GM19372 (cell line): ENCODE measurements around the gene AGBL3.
A peak's percentile ranks its signal among the peaks of the same experiment; 100 is the strongest.

ENCODE experiments used
- ATAC-seq: cut with Tn5 transposase; IDR thresholded peaks from one replicate; pipeline ENCODE4 v1.9.1; 2021; ENCODE audit warnings: mild to moderate bottlenecking, low read depth, moderate library complexity; ENCODE audit not compliant: unreplicated experiment

The AGBL3 gene

GRCh38 chr7:134986363-134987251 is at the start of gene AGBL3:
AGBL3 (plus strand) TSS chr7:134986508; CDS start chr7:134987934, 1,426 bp downstream.
- ATAC-seq: peak; percentile 87

GRCh38 chr7:134936893-134937510 is 49.3 kb upstream of the AGBL3 start:
- ATAC-seq: no peak

- no peak for ATAC-seq
Observed at GRCh38 chr7:134938141-134938540, 48.2 kb upstream of the AGBL3 start.

- ATAC-seq: no peak
Observed at GRCh38 chr7:134939136-134939535, 47.2 kb upstream of the AGBL3 start.

- ATAC-seq: no peak
Observed at GRCh38 chr7:134940729-134941128, 45.6 kb upstream of the AGBL3 start.

- no peak for ATAC-seq
Observed at GRCh38 chr7:134941185-134941900, 45.0 kb upstream of the AGBL3 start.

- no peak for ATAC-seq
Observed at GRCh38 chr7:134941952-134942351, 44.4 kb upstream of the AGBL3 start.

GRCh38 chr7:134942690-134943466 is 43.4 kb upstream of the AGBL3 start:
- ATAC-seq: no peak

GRCh38 chr7:134943785-134944400 is 42.4 kb upstream of the AGBL3 start:
- ATAC-seq: peak; percentile 79

GRCh38 chr7:134945691-134946090 is 40.6 kb upstream of the AGBL3 start:
- ATAC-seq: no peak

- no peak for ATAC-seq
Observed at GRCh38 chr7:134946260-134946659, 40.0 kb upstream of the AGBL3 start.

GRCh38 chr7:134947329-134947728 is 39.0 kb upstream of the AGBL3 start:
- ATAC-seq: no peak

GRCh38 chr7:134947831-134948230 is 38.5 kb upstream of the AGBL3 start:
- no peak for ATAC-seq

- ATAC-seq: no peak
Observed at GRCh38 chr7:134948246-134948645, 38.1 kb upstream of the AGBL3 start.

- no peak for ATAC-seq
Observed at GRCh38 chr7:134948736-134949135, 37.6 kb upstream of the AGBL3 start.

GRCh38 chr7:134949171-134949570 is 37.1 kb upstream of the AGBL3 start:
- no peak for ATAC-seq

GRCh38 chr7:134954197-134955082 is 31.9 kb upstream of the AGBL3 start:
- ATAC-seq: no peak

GRCh38 chr7:134957005-134957404 is 29.3 kb upstream of the AGBL3 start:
- no peak for ATAC-seq

- no peak for ATAC-seq
Observed at GRCh38 chr7:134959810-134960209, 26.5 kb upstream of the AGBL3 start.
